Stimulated activated CD8-positive, alpha-beta memory T cell treated with anti-CD3 and anti-CD28 coated beads, Interleukin-7, amount 100 ng/mL, for 48 hours (primary cell): Measurements from ENCODE around the gene RBMS1.

Experiments
- DNase-seq, 2 donors: peaks; one replicate each; pipeline ENCODE4 v3.0.0-alpha.2; 2020; ENCODE audit warnings: low read depth in 1 of 2; ENCODE audit errors: extremely low read depth in 1 of 2

Gene RBMS1

GRCh38 chr2:160310118-160310828 lies 183.3 kb downstream of the RBMS1 start:
- no peak for DNase-seq

DNA sequence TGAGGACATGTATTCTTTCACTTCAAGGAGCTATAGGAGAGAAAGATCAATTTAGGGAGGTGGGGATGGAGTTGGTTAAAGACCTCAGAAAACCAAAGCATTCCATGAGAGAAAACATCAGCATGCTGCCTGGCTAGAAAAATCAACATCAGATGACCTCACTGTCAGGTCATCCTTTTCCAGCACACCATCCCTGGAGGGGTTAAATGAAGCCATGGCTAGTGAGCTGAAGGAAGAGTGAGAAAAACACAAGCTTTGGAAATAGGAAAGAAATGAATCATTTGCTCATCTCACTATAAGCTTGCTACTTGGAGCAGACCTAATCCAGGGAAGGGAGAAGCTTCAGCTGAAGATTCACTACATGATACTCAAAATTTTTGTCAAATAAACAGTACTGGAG lies 184.0 kb downstream of the RBMS1 start:
- no peak for DNase-seq

GRCh38 chr2:160308915-160309314 lies 184.7 kb downstream of the RBMS1 start:
- DNase-seq = no peak

- no peak for DNase-seq
Observed at GRCh38 chr2:160308476-160308875, 185.1 kb downstream of the RBMS1 start.

DNA sequence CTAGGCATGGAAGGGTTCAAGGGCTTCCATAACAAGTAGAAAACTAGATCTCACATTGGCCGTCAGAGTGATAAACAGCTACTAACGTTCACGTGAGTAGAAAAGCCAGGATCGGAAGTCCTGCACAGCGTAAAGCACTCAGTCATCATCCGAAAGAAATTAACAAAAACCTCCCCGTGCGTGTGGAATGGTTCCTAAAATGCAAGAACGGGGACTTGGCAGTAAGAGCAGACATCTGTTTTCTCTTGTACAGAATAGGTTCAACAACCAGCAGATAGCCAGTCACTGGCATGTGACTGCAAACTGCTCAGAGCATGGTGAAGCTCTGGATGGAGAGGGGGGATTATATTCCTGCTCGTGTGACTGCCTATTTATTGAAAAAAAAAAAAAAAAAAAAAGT lies 186.6 kb downstream of the RBMS1 start:
- DNase-seq = no peak

GRCh38 chr2:160305081-160305750 lies 188.4 kb downstream of the RBMS1 start:
- DNase-seq = no peak

- no peak for DNase-seq
Observed at GRCh38 chr2:160303527-160303926, 190.1 kb downstream of the RBMS1 start.

GRCh38 chr2:160303076-160303475 lies 190.5 kb downstream of the RBMS1 start:
- DNase-seq = no peak

DNA sequence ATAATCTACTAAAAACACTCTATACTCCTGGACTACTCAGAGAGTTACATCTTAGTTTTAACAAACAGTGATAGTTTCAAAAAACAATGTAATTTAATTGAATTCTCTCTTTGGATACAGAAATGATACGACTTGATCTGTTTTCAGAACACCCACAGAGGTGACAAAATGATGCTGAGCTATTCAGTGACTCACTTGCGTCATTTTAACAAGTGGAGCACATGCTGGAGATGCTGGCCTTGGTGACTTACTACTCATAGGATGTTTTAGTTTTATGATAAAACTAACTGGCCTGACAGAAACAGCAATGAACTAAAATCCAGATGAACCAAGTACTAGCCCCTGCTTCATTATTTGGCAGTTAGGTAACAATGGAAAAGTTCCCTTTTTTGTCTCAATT lies 192.2 kb downstream of the RBMS1 start:
- DNase-seq = no peak

- DNase-seq = no peak
Observed at GRCh38 chr2:160300203-160300602, 193.4 kb downstream of the RBMS1 start.

DNA sequence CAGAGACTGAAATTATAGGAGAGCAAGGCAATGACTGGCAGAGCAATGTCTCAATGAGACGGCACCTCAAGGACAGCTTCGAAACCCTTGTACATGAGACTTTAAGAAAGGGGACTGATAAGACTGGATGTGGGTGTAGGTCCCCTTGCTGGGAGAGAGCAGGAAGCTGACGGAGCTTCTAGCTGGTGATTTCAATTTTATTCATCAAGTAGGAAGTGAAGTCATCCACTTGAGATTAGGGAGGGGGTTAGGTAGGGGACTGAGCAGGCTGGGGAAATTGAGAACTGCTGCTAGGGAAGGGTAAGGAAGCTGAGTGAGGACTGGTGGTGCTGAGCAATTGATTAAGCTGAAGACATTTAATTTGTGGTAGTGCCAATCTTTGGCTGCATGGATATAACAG lies 194.1 kb downstream of the RBMS1 start:
- DNase-seq = no peak

- no peak for DNase-seq
Observed at GRCh38 chr2:160298960-160299359, 194.6 kb downstream of the RBMS1 start.

- DNase-seq = no peak
Observed at GRCh38 chr2:160295519-160296207, 197.9 kb downstream of the RBMS1 start.

DNA sequence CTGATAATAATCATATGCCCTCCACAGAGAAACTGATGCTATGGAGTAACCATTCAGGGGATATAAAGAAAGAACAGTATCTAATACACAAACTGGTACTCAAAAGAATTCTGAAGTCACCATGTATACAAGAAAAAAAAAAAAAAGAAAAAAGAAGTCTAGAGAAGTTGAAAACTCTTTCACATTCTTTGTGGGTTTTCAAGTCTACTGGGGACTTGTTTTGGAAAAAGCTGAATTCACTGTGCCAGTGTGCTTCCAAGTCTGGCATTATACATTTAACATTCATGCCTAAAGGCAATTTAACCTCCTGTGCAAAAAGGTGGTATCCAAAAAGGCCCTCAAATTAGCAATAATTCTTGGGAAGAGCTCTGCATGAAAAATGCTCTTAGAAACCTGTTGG lies 198.7 kb downstream of the RBMS1 start:
- DNase-seq = no peak

- no peak for DNase-seq
Observed at GRCh38 chr2:160294339-160294803, 199.2 kb downstream of the RBMS1 start.

GRCh38 chr2:160293391-160294091 lies 200.1 kb downstream of the RBMS1 start:
- no peak for DNase-seq

GRCh38 chr2:160292225-160292624 lies 201.4 kb downstream of the RBMS1 start:
- DNase-seq = no peak

DNA sequence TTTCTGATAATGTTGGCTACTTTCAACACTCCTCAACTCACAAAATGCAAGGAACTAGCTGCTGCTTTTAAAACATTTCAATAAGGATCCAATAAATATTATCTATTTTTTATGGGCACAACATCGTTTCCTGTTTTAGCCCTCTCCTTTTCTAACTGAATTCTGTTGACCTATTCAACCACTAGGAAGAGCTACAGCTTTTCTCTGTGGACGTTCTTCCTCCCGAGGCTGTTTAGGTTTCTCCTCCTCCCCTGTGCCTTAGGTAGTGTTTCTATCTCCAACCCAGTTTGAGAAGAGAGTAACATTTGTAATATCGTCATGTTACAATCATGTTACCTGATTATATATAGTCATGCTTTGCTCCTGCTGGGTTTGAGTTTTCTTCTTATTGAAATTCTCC lies 202.2 kb downstream of the RBMS1 start:
- DNase-seq = no peak

GRCh38 chr2:160290598-160290997 lies 203.0 kb downstream of the RBMS1 start:
- no peak for DNase-seq

DNA sequence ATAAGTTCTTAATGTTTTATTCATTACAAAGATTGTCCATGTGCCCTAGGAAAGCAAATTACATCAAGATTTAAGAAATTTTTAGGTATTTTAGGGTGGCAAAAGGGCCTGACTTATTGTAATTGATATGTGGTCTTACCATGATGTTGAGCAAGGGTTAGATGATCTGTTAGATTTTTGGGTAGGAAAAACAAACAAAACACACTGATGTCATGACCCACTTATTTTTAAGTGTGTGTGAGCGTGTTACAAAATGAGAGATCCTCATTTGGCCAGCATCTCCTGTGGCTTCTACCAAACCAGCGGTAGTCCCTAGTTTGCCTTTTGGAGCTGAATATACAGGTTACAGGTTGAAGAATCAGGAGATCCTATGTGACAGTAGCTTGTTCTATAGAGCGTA lies 203.8 kb downstream of the RBMS1 start:
- no peak for DNase-seq

DNA sequence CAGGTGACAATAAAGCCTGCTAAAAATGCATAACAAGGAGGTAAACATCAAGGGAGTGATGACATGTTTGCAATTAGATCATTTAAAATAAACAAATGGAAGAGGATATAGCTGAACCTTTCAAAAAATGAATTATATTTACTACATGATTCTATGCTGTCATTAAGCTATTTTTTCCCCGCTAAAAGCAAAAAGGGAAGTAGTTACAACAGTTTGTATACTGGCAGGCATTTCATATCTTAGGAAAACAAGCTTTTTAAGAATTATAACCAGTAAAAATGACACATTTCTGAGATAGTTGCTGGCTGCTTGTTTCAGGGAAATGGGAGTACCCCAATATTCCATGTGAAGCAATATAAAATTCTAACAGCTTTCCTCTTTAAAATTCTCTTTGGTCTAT lies 204.5 kb downstream of the RBMS1 start:
- no peak for DNase-seq
